HepG2 (cell line): ENCODE data around the gene GFY. TPM values are rescaled to one million over a fixed set of nuclear protein-coding genes. Genes with fewer than 3 reads are reported as not detected.

ENCODE experiments used
- ATAC-seq: fragments of 200-7000 bp; cut with Tn5 transposase; 3 replicates; pipeline ENCODE4 v1.9.1; 2020; ENCODE audit warnings: mild to moderate bottlenecking, moderate library complexity
- BruUV-seq: library from RNA; stranded (reverse); fragments of 400-500 nt; replicated peaks from 2 replicates; lab custom pipeline; 2021; lab: Mats Ljungman, UMichigan
- CTCF ChIA-PET: fragments of 300-600 bp; formaldehyde crosslinking; extraction: SDS; loops from one replicate; lab custom pipeline; 2021; ENCODE audit warnings: low total read pairs, inconsistent platforms, low intra/inter-chr PET ratio; lab: Yijun Ruan, JAX
- POLR2A ChIA-PET: fragments of 350-600 bp; sonication (Branson Sonifier 250); formaldehyde crosslinking; loops from one replicate; lab custom pipeline; 2020; ENCODE audit warnings: antibody characterized with exemption, inconsistent platforms; lab: Yijun Ruan, JAX
- DNase-seq: peaks from one replicate; pipeline ENCODE4 v3.0.0-alpha.2; 2015; ENCODE audit warnings: low spot score
- FAIRE-seq: peaks from 3 replicates; lab custom pipeline; 2011; peaks lifted over from hg19 to GRCh38; lab: Jason Lieb, UNC
- H2AFZ ChIP-seq: one replicate; pipeline ENCODE4 v1.6.1; 2011; ENCODE audit warnings: low read length, inconsistent platforms
- H3K27ac ChIP-seq: fragments of 300-600 bp; 3 replicates; pipeline ENCODE4 v1.8.0; 2011; ENCODE audit warnings: mixed run types, mild to moderate bottlenecking, mixed read lengths, low read length, inconsistent platforms; ENCODE audit not compliant: insufficient read depth; ENCODE audit errors: extremely low read length
- H3K27me3 ChIP-seq, 2 experiments: fragments of 200-600 bp in 1 of 2; 2 replicates in 1 of 2; 3 replicates in 1 of 2; pipeline versions ENCODE4 v1.6.0 to v1.8.0; 2011; ENCODE audit warnings: low read length in 2 of 2, mild to moderate bottlenecking in 2 of 2, moderate library complexity in 2 of 2, inconsistent platforms in 1 of 2; ENCODE audit not compliant: insufficient read depth in 2 of 2, control insufficient read depth in 1 of 2
- H3K36me3 ChIP-seq, 2 experiments: fragments of 200-600 bp in 1 of 2; replicated peaks in 1 of 2; 2 replicates in 1 of 2; 3 replicates in 1 of 2; pipeline versions ENCODE4 v1.5.1 to v1.8.0; 2011; ENCODE audit warnings: low read length in 2 of 2, inconsistent platforms in 1 of 2; ENCODE audit not compliant: insufficient read depth in 2 of 2, control insufficient read depth in 1 of 2
- H3K4me1 ChIP-seq: 2 replicates; pipeline ENCODE4 v1.5.1; 2012; ENCODE audit warnings: low read length, inconsistent platforms; ENCODE audit not compliant: insufficient read depth
- H3K4me2 ChIP-seq: 2 replicates; pipeline ENCODE4 v1.6.0; 2011; ENCODE audit warnings: low read depth, low read length, inconsistent platforms
- H3K4me3 ChIP-seq, 3 experiments: fragments of 200-600 bp in 1 of 3; sonication (generic), shearing (Covaris generic) in 1 of 3; replicated peaks in 1 of 3; 2 replicates each; pipeline ENCODE4 v1.5.1; 2011 to 2016; ENCODE audit warnings: low read length in 3 of 3, inconsistent platforms in 2 of 3, low read depth in 2 of 3, mild to moderate bottlenecking in 2 of 3, control low read depth in 1 of 3, mixed read lengths in 1 of 3; ENCODE audit not compliant: insufficient read depth in 1 of 3
- H3K79me2 ChIP-seq: one replicate; pipeline ENCODE4 v1.6.1; 2011; ENCODE audit warnings: low read length, inconsistent platforms; ENCODE audit not compliant: insufficient read depth
- H3K9ac ChIP-seq: 2 replicates; pipeline ENCODE4 v1.6.0; 2011; ENCODE audit warnings: mild to moderate bottlenecking, low read depth, low read length, inconsistent platforms; ENCODE audit not compliant: insufficient read depth
- H3K9me3 ChIP-seq: 2 replicates; pipeline ENCODE4 v1.5.1; 2012; ENCODE audit warnings: mild to moderate bottlenecking, low read length
- H4K20me1 ChIP-seq: 2 replicates; pipeline ENCODE4 v1.6.0; 2011; ENCODE audit warnings: inconsistent platforms, mild to moderate bottlenecking, low read length, moderate library complexity; ENCODE audit not compliant: insufficient read depth
- ARNT ChIP-seq: fragments of 450-650 bp; IDR thresholded peaks from 2 replicates; pipeline ENCODE4 v1.6.1; 2017
- ATM ChIP-seq: fragments of 450-650 bp; IDR thresholded peaks from 2 replicates; pipeline ENCODE4 v1.7.1; 2017; ENCODE audit warnings: mild to moderate bottlenecking, borderline replicate concordance
- HNF4G ChIP-seq, 2 experiments: sonication (generic) in 1 of 2; formaldehyde crosslinking in 1 of 2; IDR thresholded peaks; 2 replicates each; pipeline versions ENCODE4 v1.4.0 to v1.6.1; 2011 to 2020; ENCODE audit warnings: borderline replicate concordance in 2 of 2, low read depth in 2 of 2, mild to moderate bottlenecking in 2 of 2, low read length in 1 of 2, missing genetic modification reagents in 1 of 2, moderate library complexity in 1 of 2
- HNRNPUL1 ChIP-seq: fragments of 200-400 bp; formaldehyde crosslinking; IDR thresholded peaks from 2 replicates; pipeline ENCODE4 v1.6.1; 2017; ENCODE audit warnings: low read depth, mild to moderate bottlenecking, low read length, moderate library complexity
- MXI1 ChIP-seq: IDR thresholded peaks from 3 replicates; pipeline ENCODE4 v1.6.1; 2012; ENCODE audit warnings: low read depth, low read length, inconsistent platforms, borderline replicate concordance
- POLR2A ChIP-seq, 2 experiments: IDR thresholded peaks; 2 replicates each; pipeline ENCODE4 v1.6.1; 2011; ENCODE audit warnings: low read depth in 2 of 2, low read length in 2 of 2, mild to moderate bottlenecking in 1 of 2, moderate library complexity in 1 of 2; ENCODE audit not compliant: insufficient read depth in 1 of 2
- RELA ChIP-seq: sonication (generic); formaldehyde crosslinking; IDR thresholded peaks from 2 replicates; pipeline ENCODE4 v1.4.0; 2020; ENCODE audit warnings: missing genetic modification reagents
- TBP ChIP-seq: sonication (generic); formaldehyde crosslinking; IDR thresholded peaks from 2 replicates; pipeline ENCODE4 v1.5.0; 2020; ENCODE audit warnings: missing genetic modification reagents
- ZNF230 ChIP-seq: sonication (generic); formaldehyde crosslinking; IDR thresholded peaks from 2 replicates; pipeline ENCODE4 v1.4.0; 2020; ENCODE audit warnings: mild to moderate bottlenecking, missing genetic modification reagents
- ZNF3 ChIP-seq: IDR thresholded peaks from 2 replicates; pipeline ENCODE4 v1.7.0; 2017; ENCODE audit warnings: inconsistent platforms
- ZNF335 ChIP-seq: sonication (generic); formaldehyde crosslinking; IDR thresholded peaks from 2 replicates; pipeline ENCODE4 v1.4.0; 2020; ENCODE audit warnings: missing genetic modification reagents
- ZNF572 ChIP-seq: sonication (generic); formaldehyde crosslinking; IDR thresholded peaks from 2 replicates; pipeline ENCODE4 v1.5.1; 2020; ENCODE audit warnings: mild to moderate bottlenecking, missing genetic modification reagents
- ZNF598 ChIP-seq: sonication (generic); formaldehyde crosslinking; IDR thresholded peaks from 2 replicates; pipeline ENCODE4 v1.5.1; 2020; ENCODE audit warnings: mild to moderate bottlenecking, missing genetic modification reagents, borderline replicate concordance
- ZNF841 ChIP-seq: sonication (generic); formaldehyde crosslinking; IDR thresholded peaks from 2 replicates; pipeline ENCODE4 v1.8.1; 2023; ENCODE audit warnings: missing genetic modification reagents, borderline replicate concordance
- WGBS: methylation state at CpG from one replicate; pipeline ENCODE4 v1.1.6; 2017; ENCODE audit warnings: low lambda C conversion rate; 5-methylcytosine and 5-hydroxymethylcytosine counted together
- in situ Hi-C: cut with HindIII; loops from 2 replicates; pipeline ENCODE4 v1.10.0; 2017; ENCODE audit warnings: low pct_unique_long_range_greater_than_20kb; ENCODE audit not compliant: extremely low pct_ligation_motif_present
- intact Hi-C: fragments of 100-400 bp; cut with micrococcal nuclease; formaldehyde crosslinking; loops from one replicate; pipeline ENCODE4 v1.10.0; 2022; ENCODE audit not compliant: unreplicated experiment
- polyA plus RNA-seq, 8 experiments: library from polyadenylated mRNA; depleted of rRNA in 3 of 8; stranded (reverse) in 7 of 8; unstranded in 1 of 8; fragments of >200 nt; fragmentation: Illumina TruSeq in 4 of 8; extraction: Trizol in 4 of 8; gene quantifications; 2 replicates each; pipeline versions ENCODE4 v1.2.1 to v1.2.3, GENCODE V29; 2011 to 2016; ENCODE audit warnings: low read depth in 4 of 8, missing spikeins in 1 of 8, mixed read lengths in 1 of 8; ENCODE audit not compliant: insufficient read depth in 1 of 8
- total RNA-seq, 5 experiments: library from RNA; depleted of rRNA; stranded (reverse); fragments of >200 nt; fragmentation: Illumina TruSeq; extraction: Trizol; gene quantifications; 2 replicates each; pipeline ENCODE4 v1.2.3, GENCODE V29; 2016; ENCODE audit warnings: low read depth in 1 of 5
- TF ChIP-seq, protein P1 (sequence below): sonication (generic); formaldehyde crosslinking; IDR thresholded peaks from 2 replicates; pipeline ENCODE4 v1.4.0; 2020; ENCODE audit warnings: missing genetic modification reagents, low read depth, mild to moderate bottlenecking, borderline replicate concordance
- TF ChIP-seq, protein P2 (sequence below): IDR thresholded peaks from 2 replicates; pipeline ENCODE4 v1.6.1; 2012; ENCODE audit warnings: low read depth, low read length, improper control_type of control experiment

The GFY gene
- total and polyA plus RNA-seq, 2 of the 13 experiments (the other 11 are each of a cell fraction or from before 2014, with no cell fraction given): not detected

DNA sequence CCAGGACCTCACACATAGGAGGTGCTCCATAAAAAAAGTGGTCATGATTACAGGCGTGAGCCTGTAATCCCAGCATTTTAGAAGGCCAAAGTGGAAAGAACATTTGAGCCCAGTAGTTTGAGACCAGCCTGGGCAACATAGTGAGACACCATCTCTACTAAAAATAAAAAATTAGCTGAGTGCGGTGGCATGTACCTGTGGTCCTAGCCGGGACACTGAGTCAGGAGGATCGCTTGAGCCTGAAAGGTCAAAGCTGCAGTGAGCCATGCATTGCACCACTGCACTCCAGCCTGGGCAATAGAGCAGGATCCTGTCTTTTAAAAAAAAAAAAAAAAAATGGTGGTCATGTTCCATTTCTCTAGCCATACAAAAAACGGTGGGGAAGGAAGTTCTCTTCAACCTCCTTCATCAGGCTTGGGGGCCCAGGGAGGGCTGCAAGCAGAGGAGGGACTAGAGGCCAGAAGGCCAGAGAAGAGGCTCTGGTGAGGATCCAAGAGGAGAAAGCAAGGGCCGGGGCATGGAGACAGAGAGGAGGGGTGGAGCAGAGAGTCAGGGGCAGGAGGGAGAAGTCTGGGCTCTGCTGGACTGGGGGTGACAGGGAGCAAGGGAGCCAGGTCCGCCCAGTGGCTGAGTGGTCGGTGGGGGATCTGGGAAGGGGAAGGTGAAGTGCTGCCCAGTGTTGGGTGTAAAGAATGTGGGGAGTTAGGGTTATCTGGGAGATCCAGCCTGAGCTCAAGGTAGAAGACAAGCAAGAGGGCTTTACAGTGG lies 28.3 kb upstream of the GFY start:
- FAIRE-seq: no peak
- Histone ChIP-seq H3K79me2 (no peaks in the 10 kb centered on the region), H3K4me3 (no peak overlapping the region), H3K27me3 (peaks cover 6 to 47% of the 10 kb centered on the region in 2 experiments; a peak in 3 of 5 replicates), H3K27ac (no peak overlapping the region), H3K9me3 (no peaks in the 10 kb centered on the region), H4K20me1 (no peaks in the 10 kb centered on the region), H3K4me2 (no peak overlapping the region), H2AFZ (no peak overlapping the region), H3K36me3 (no peaks in the 10 kb centered on the region), H3K9ac (no peak overlapping the region), H3K4me1 (0 out of 2 replicates have a peak, but pooled peaks cover 13% of the 10 kb centered on the region)
- CTCF ChIA-PET: no interaction called here
- DNase-seq: no peak
- in situ Hi-C loops (no loop called here), intact Hi-C loops (no loop called here)
- ATAC-seq: no peak
- WGBS: 27% methylated on average over 8 of the region's 8 CpGs
- no peak for TF ChIP-seq ZNF572 (CRISPR knock-in tag)
- no peak for TF ChIP-seq RELA (CRISPR knock-in tag)
- POLR2A ChIA-PET: no interaction called here
- no TSS peak for BruUV-seq

DNA sequence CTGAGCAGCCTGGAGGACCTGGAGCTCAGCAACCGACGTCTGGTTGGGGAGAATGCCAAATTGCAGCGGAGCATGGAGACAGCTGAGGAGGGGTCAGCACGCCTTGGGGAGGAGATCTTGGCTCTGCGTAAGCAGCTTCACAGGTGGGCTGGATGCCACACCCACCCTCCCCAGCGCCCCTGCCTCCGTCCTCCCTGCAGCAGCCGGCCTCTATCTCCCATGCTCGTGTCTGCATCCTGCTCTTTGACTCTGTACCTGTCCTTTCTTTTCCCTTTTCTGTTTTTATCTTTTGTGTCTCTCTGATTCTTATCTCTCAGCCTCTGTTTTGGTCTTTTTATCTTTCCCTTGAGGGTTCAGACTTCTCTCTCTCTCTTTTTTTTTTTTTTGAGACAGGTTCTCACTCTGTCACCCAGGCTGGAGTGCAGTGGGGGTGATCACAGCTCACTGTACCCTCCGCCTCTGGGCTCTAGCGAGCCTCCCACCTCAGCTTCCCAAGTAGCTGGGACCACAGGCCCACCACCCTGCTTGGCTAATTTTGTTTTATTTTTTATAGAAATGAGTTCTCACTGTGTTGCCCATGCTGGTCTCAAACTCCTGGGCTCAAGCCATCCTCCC lies 27.1 kb upstream of the GFY start:
- intact Hi-C loops: no loop called here
- Histone ChIP-seq H4K20me1 (no peaks in the 10 kb centered on the region), H3K4me3 (no peak overlapping the region), H2AFZ (no peak overlapping the region), H3K27ac (no peak overlapping the region), H3K79me2 (no peaks in the 10 kb centered on the region), H3K9me3 (no peaks in the 10 kb centered on the region), H3K27me3 (peaks cover 6 to 45% of the 10 kb centered on the region in 2 experiments; a peak in 3 of 5 replicates), H3K9ac (no peak overlapping the region), H3K4me2 (no peak overlapping the region), H3K36me3 (no peaks in the 10 kb centered on the region), H3K4me1 (0 out of 2 replicates have a peak, but pooled peaks cover 13% of the 10 kb centered on the region)
- ATAC-seq: no peak
- POLR2A ChIA-PET: no interaction called here
- in situ Hi-C loops: no loop called here
- 45% methylated on average over 6 of the region's 11 CpGs for WGBS
- CTCF ChIA-PET: no interaction called here
- no TSS peak for BruUV-seq
- no peak for DNase-seq
- FAIRE-seq: no peak
- TF ChIP-seq ARNT: no peak
- no peak for TF ChIP-seq ATM
- TF ChIP-seq, protein P1, sequence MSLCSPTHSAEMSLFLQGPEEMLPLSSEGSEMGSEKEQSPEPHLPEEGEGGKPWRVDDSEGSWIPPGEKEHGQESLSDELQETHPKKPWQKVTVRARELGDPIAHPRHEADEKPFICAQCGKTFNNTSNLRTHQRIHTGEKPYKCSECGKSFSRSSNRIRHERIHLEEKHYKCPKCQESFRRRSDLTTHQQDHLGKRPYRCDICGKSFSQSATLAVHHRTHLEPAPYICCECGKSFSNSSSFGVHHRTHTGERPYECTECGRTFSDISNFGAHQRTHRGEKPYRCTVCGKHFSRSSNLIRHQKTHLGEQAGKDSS: no peak
- TF ChIP-seq ZNF841 (CRISPR knock-in tag): no peak
- TF ChIP-seq, protein P2, sequence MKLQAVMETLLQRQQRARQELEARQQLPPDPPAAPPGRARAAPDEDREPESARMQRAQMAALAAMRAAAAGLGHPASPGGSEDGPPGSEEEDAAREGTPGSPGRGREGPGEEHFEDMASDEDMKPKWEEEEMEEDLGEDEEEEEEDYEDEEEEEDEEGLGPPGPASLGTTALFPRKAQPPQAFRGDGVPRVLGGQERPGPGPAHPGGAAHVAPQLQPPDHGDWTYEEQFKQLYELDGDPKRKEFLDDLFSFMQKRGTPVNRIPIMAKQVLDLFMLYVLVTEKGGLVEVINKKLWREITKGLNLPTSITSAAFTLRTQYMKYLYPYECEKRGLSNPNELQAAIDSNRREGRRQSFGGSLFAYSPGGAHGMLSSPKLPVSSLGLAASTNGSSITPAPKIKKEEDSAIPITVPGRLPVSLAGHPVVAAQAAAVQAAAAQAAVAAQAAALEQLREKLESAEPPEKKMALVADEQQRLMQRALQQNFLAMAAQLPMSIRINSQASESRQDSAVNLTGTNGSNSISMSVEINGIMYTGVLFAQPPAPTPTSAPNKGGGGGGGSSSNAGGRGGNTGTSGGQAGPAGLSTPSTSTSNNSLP: no peak
- no peak for TF ChIP-seq ZNF335 (CRISPR knock-in tag)
- TF ChIP-seq ZNF230 (CRISPR knock-in tag): no peak
- TF ChIP-seq POLR2A (IDR thresholded peaks at IDR 0.05; ENCODE audit: insufficient read depth in 1 of 2, low read depth in 2 of 2, low read length in 2 of 2): no peak
- no peak for TF ChIP-seq TBP
- no peak for TF ChIP-seq ZNF3 (CRISPR knock-in tag)
- no peak for TF ChIP-seq MXI1
- no peak for TF ChIP-seq HNRNPUL1
- TF ChIP-seq ZNF598 (CRISPR knock-in tag): no peak
- no peak for TF ChIP-seq HNF4G (IDR thresholded peaks at IDR 0.05; ENCODE audit: borderline replicate concordance, low read depth, low read length)
- TF ChIP-seq HNF4G (CRISPR knock-in tag; IDR thresholded peaks at IDR 0.05; ENCODE audit: borderline replicate concordance, low read depth): no peak
